HFF-Myc (cell line): ENCODE data around the gene KBTBD2.
"Not testable (repeated sequence)": the region's sequence is repeated elsewhere in the genome, so short reads cannot be mapped to it uniquely, and the experiment has no call there.

ENCODE experiments used
- DNase-seq: peaks from one replicate; pipeline ENCODE4 v3.0.0-alpha.2; 2011; ENCODE audit warnings: low read depth; ENCODE audit errors: extremely low read depth
- H3K4me3 ChIP-seq: replicated peaks from 2 replicates; pipeline ENCODE4 v1.5.1; 2011; ENCODE audit warnings: low read depth, mild to moderate bottlenecking, control low read depth, low read length
- CTCF ChIP-seq: IDR thresholded peaks from 2 replicates; pipeline ENCODE4 v1.5.1; 2012; ENCODE audit warnings: mild to moderate bottlenecking, low read depth, low read length, control low read depth; ENCODE audit errors: missing control alignments

The KBTBD2 gene

DNA sequence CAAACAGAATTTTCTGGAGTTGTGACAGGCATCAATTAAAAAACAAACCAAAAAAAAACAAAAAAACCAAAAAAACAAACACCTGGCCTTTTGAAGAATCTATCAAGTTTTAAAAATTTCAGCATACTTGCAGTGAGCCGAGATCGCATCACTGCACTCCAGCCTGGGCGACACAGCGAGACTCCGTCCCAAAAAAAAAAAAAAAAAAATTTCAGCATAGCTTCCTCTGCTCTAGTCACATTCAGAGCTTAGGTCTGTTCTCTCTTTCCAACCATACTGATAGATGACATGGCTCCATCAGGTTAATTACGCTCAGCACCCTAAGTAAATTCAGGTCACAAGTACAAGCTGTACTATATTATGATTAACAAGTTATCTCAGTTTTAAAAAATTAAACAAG, 3.1 kb downstream of the KBTBD2 start:
- TF ChIP-seq CTCF: no peak
- no peak for DNase-seq
- no peak overlapping the region for H3K4me3 ChIP-seq

GRCh38 chr7:32887395-32887794, 4.2 kb downstream of the KBTBD2 start:
- no peak for TF ChIP-seq CTCF
- no peak overlapping the region for H3K4me3 ChIP-seq
- DNase-seq: no peak

GRCh38 chr7:32881074-32881982, 10.2 kb downstream of the KBTBD2 start:
- no peak overlapping the region for H3K4me3 ChIP-seq
- DNase-seq: no peak
- no peak for TF ChIP-seq CTCF

DNA sequence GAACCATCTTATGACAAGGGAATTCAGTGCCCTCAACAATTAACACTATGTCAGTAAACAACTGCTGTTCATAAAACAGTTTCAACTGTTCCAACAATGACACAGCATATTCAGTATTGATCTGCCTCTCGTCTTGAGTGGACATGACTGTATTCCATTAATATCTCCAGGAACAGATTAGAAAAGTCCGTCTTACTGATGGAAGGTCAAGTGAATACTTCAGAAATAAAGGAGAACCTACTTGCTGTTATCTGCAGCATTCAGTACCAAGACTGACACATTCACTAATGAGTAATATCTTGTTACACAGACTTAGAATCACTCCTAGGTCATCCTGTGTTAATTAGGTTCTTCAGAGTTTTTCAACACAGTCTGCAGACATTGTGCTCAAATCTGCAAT, 12.1 kb downstream of the KBTBD2 start:
- TF ChIP-seq CTCF: no peak
- no peak for DNase-seq
- H3K4me3 ChIP-seq: no peak overlapping the region

DNA sequence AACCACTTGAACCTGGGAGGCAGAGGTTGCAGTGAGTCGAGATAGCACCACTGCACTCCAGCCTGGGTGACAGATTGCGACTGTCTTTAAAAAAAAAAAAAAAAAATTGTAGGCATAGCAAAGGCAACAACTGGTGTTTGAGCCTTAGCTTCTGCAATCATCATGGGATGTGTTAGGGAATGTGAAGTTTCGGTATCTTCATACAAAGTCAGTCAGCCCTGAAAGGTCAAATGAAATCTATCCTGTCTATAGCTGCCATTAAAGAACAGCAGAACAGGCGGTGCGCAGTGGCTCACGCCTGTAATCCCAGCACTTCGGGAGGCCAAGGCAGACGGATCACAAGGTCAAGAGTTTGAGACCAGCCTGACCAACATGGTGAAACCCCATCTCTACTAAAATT, 13.5 kb downstream of the KBTBD2 start:
- not testable (repeated sequence) for DNase-seq, H3K4me3 ChIP-seq

DNA sequence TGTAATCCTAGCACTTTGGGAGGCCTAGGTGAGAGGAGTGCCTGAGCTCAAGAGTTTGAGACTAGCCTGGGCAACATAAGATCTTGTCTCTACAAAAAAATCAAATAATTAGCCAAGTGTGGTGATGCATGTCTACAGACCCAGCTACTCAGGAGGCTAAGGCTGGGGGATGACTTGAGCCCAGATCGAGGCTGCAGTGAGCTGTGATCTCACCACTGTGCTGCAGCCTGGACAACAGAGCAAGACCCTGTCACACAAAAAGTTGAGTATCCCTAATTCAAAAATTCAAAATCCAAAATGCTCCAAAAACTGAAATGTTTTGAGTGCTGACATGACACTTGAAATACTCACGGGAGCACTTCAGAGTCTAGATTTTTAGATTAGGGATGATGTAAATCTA, 19.1 kb downstream of the KBTBD2 start:
- TF ChIP-seq CTCF: no peak
- DNase-seq: no peak
- H3K4me3 ChIP-seq: no peak overlapping the region

DNA sequence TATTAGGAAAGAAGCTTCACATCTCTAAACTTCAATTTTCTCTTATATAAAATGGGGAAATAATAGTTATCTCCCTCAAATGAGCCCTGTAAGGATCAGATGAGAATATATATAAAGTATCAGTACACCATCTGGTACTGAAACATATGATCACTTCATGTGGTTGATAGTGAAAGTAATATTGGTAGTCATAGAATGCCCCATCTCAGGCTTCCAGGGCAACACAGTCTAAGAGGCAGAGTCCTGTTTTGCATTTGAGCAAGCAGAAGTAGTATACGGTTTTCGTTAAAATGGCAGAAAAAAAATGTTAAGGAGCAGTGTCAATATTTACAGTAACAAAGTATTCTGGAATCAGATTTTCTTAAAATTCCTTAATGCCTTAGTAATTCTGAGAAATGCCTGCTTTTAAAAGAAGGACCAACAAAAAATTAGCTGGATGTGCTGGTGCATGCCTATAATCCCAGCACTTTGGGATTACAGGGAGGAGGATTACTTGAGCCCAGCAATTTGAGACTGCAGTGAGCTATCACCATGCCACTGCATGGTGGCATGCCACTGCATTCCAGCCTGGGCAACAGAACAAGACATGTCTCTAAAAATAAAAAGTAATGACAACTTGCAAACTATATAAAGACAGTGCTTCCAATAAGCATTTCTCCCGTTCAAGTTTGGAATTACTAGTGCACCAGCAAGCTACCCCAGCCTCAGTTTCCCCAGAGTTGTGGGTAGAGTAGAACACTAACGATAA, 19.8 kb downstream of the KBTBD2 start:
- no peak for DNase-seq
- no peak for TF ChIP-seq CTCF
- H3K4me3 ChIP-seq: no peak overlapping the region
